Measurements from ENCODE around the gene GAD1. TPM values are rescaled to one million over a fixed set of nuclear protein-coding genes. Genes with fewer than 3 reads are reported as not detected.

GAD1 gene
- total RNA-seq = not detected
- polyA plus RNA-seq = not detected

- Mint-ChIP-seq H3K4me3 (peak within 1 kb of the TSS; percentile 72 to 94 (median 84)), H3K36me3 (no peaks in the 10 kb centered on the region), H3K27ac (peak within 1 kb of the TSS in 1 of 3 donors; percentile 7), H3K9me3 (peaks cover 0 to 4% (median 0%) of the 10 kb centered on the region in 7 donors), H3K4me1 (peaks cover 12 to 74% (median 17%) of the 10 kb centered on the region in 4 donors), H3K27me3 (peaks cover 93% of the 10 kb centered on the region)
- Histone ChIP-seq H3K27me3 (ENCODE audit: control insufficient read depth, insufficient read depth, low read length) (peaks cover 42% of the 10 kb centered on the region), H3K4me3 (ENCODE audit: low read depth, low read length) (peak within 1 kb of the TSS; percentile 41), H3K9me3 (ENCODE audit: control insufficient read depth in 2 of 2, low read length in 2 of 2) (no peaks in the 10 kb centered on the region), H3K27ac (ENCODE audit: insufficient read depth, low read length, poor library complexity, severe bottlenecking) (no peak within 1 kb of the TSS), H3K36me3 (ENCODE audit: control insufficient read depth, insufficient read depth, low read length) (no peaks in the 10 kb centered on the region), H3K4me1 (ENCODE audit: control insufficient read depth, insufficient read depth, low read length, poor library complexity, severe bottlenecking) (peaks cover 61% of the 10 kb centered on the region)
- DNase-seq (peak in 1 of 3 donors; percentile 58), ATAC-seq (ENCODE audit: low read depth in 2 of 2) (peak in 1 of 2 donors; percentile 9)
Observed at GRCh38 chr2:170816504-170817092, at the start of gene GAD1. TSS of gene GAD1 (plus strand) at chr2:170816887. CDS start at chr2:170818592, 1,705 bp downstream.

DNA sequence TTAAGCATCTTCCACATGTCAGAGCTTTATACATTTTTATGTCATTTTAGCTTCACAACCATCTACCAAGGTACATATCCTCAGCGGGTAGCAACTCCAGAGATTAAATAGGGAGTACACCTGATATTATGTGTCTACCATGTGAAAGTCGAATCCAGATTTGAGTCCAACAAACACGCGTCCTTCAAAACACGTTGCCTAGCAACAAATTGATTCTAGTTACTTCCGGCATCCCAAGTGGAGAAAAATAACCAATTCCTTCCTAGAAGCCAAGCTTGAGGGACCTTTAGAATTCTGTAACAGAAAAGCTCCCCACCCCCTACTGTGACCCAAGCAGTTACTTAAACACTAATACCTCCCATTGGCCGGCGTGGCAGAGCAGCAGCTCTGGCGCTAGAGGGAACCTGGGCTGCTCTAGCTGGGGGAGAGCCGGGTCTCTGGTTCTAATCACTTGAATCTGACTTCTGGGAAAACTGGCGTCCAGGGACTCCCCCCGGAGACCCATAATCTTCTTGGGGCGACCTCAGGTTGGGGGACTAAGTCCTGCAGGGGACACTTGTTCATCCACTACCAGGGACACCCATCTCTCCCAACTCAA is 46.6 kb upstream of the GAD1 start, which contains the start of gene ERICH2:
ERICH2 (plus strand) TSS at position 371 of the 598 bp plus-strand sequence. CDS start 304 bp downstream, outside the sequence.
- Mint-ChIP-seq H3K4me1 (peaks cover 0 to 16% (median 10%) of the 10 kb centered on the region in 4 donors), H3K9me3 (peaks cover 0 to 2% (median 0%) of the 10 kb centered on the region in 7 donors), H3K4me3 (peak within 1 kb of the TSS; percentile 79 to 92 (median 88)), H3K27ac (peak within 1 kb of the TSS in 1 of 3 donors; percentile 49), H3K36me3 (no peaks in the 10 kb centered on the region), H3K27me3 (peaks cover 61% of the 10 kb centered on the region)
- H3K36me3 ChIP-seq (ENCODE audit: control insufficient read depth, insufficient read depth, low read length) = no peaks in the 10 kb centered on the region
- H3K4me1 ChIP-seq (ENCODE audit: control insufficient read depth, insufficient read depth, low read length, poor library complexity, severe bottlenecking) = peaks cover 14% of the 10 kb centered on the region
- H3K4me3 ChIP-seq (ENCODE audit: low read depth, low read length) = peak within 1 kb of the TSS; percentile 60
- H3K27ac ChIP-seq (ENCODE audit: insufficient read depth, low read length, poor library complexity, severe bottlenecking) = no peak within 1 kb of the TSS
- H3K9me3 ChIP-seq (ENCODE audit: control insufficient read depth in 2 of 2, low read length in 2 of 2) = no peaks in the 10 kb centered on the region
- DNase-seq (peak in 2 of 3 donors; percentile 17 to 50), ATAC-seq (ENCODE audit: low read depth in 2 of 2) (peak; percentile 33 to 35)
- H3K27me3 ChIP-seq (ENCODE audit: control insufficient read depth, insufficient read depth, low read length) = peaks cover 23% of the 10 kb centered on the region

DNA sequence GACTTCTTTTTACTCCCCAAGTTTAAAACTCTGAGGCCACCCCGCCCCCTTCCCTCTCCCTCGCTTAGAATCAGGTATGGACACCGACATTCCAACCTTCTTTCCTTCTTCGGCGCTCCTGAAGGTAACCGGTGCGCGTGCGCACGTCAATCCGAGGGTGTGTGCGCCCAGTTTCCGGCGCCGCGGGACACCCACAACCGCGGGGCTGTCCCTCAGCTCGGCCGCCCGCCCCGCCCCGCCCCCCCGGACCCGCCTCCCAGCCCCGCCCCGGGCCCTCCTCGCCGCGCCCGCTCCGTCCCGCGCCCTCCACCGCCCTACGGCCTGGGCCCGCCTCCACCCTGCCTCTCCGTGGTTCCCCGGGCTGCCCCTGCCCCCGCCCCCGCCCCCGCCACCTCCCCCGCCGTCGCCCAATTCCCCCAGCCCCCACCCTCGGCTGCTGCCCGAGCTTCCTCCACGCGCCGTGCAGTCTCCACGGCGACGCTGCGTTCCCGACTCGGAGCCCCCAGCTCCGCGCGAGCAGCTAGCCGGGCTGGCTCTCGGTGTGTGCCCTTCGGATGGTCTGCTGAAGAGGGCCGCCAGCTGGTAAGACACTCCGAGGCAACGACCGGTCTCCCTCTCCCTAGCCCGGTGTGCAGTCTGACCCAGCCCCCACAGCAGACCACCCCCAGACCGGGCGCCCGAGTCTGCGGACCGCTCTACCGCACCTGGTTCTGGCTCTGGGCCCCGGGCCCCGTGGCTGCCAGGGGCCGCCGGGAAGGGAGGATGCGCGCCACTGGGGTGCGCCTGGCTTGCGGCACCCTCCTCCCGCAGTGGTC is 45.9 kb upstream of the GAD1 start:
- peaks cover 23% of the 10 kb centered on the region for H3K27me3 ChIP-seq (ENCODE audit: control insufficient read depth, insufficient read depth, low read length)
- no peaks in the 10 kb centered on the region for H3K36me3 ChIP-seq (ENCODE audit: control insufficient read depth, insufficient read depth, low read length)
- peak overlapping the region; percentile 60 for H3K4me3 ChIP-seq (ENCODE audit: low read depth, low read length)
- H3K27ac ChIP-seq (ENCODE audit: insufficient read depth, low read length, poor library complexity, severe bottlenecking) = no peak overlapping the region
- H3K4me1 Mint-ChIP-seq = peaks cover 0 to 16% (median 10%) of the 10 kb centered on the region in 4 donors
- no peak overlapping the region for H3K27ac Mint-ChIP-seq
- peaks cover 14% of the 10 kb centered on the region for H3K4me1 ChIP-seq (ENCODE audit: control insufficient read depth, insufficient read depth, low read length, poor library complexity, severe bottlenecking)
- H3K9me3 Mint-ChIP-seq = peaks cover 0 to 2% (median 0%) of the 10 kb centered on the region in 7 donors
- peaks cover 61% of the 10 kb centered on the region for H3K27me3 Mint-ChIP-seq
- H3K4me3 Mint-ChIP-seq = peak overlapping the region; percentile 79 to 92 (median 88)
- no peaks in the 10 kb centered on the region for H3K9me3 ChIP-seq (ENCODE audit: control insufficient read depth in 2 of 2, low read length in 2 of 2)
- ATAC-seq (ENCODE audit: low read depth in 2 of 2) = peak; percentile 71 to 73
- no peaks in the 10 kb centered on the region for H3K36me3 Mint-ChIP-seq
- DNase-seq = peak; percentile 49 to 75 (median 49)

- Histone ChIP-seq H3K4me1 (ENCODE audit: control insufficient read depth, insufficient read depth, low read length, poor library complexity, severe bottlenecking) (peaks cover 14% of the 10 kb centered on the region), H3K36me3 (ENCODE audit: control insufficient read depth, insufficient read depth, low read length) (no peaks in the 10 kb centered on the region), H3K4me3 (ENCODE audit: low read depth, low read length) (no peak overlapping the region), H3K27ac (ENCODE audit: insufficient read depth, low read length, poor library complexity, severe bottlenecking) (no peak overlapping the region), H3K9me3 (ENCODE audit: control insufficient read depth in 2 of 2, low read length in 2 of 2) (no peaks in the 10 kb centered on the region), H3K27me3 (ENCODE audit: control insufficient read depth, insufficient read depth, low read length) (peaks cover 23% of the 10 kb centered on the region)
- Mint-ChIP-seq H3K4me3 (peak overlapping the region; percentile 78 to 92 (median 88)), H3K4me1 (peaks cover 0 to 16% (median 10%) of the 10 kb centered on the region in 4 donors), H3K36me3 (no peaks in the 10 kb centered on the region), H3K27ac (no peak overlapping the region), H3K27me3 (peaks cover 59% of the 10 kb centered on the region), H3K9me3 (peaks cover 0 to 2% (median 0%) of the 10 kb centered on the region in 7 donors)
- ATAC-seq (ENCODE audit: low read depth in 2 of 2) (no peak), DNase-seq (no peak)
Observed at GRCh38 chr2:170771421-170771937, 45.2 kb upstream of the GAD1 start.

- Mint-ChIP-seq H3K36me3 (no peaks in the 10 kb centered on the region), H3K9me3 (peaks cover 0 to 2% (median 0%) of the 10 kb centered on the region in 7 donors), H3K4me3 (peak overlapping the region; percentile 48 to 92 (median 73)), H3K27me3 (peaks cover 57% of the 10 kb centered on the region), H3K4me1 (peaks cover 0 to 16% (median 10%) of the 10 kb centered on the region in 4 donors), H3K27ac (no peak overlapping the region)
- Histone ChIP-seq H3K27ac (ENCODE audit: insufficient read depth, low read length, poor library complexity, severe bottlenecking) (no peak overlapping the region), H3K4me3 (ENCODE audit: low read depth, low read length) (no peak overlapping the region), H3K9me3 (ENCODE audit: control insufficient read depth in 2 of 2, low read length in 2 of 2) (no peaks in the 10 kb centered on the region), H3K36me3 (ENCODE audit: control insufficient read depth, insufficient read depth, low read length) (no peaks in the 10 kb centered on the region), H3K4me1 (ENCODE audit: control insufficient read depth, insufficient read depth, low read length, poor library complexity, severe bottlenecking) (peaks cover 14% of the 10 kb centered on the region), H3K27me3 (ENCODE audit: control insufficient read depth, insufficient read depth, low read length) (peaks cover 23% of the 10 kb centered on the region)
- no peak for ATAC-seq (ENCODE audit: low read depth in 2 of 2)
- no peak for DNase-seq
Observed at GRCh38 chr2:170772295-170772694, 44.4 kb upstream of the GAD1 start.

GRCh38 chr2:170774074-170774473 is 42.6 kb upstream of the GAD1 start:
- H3K4me3 ChIP-seq (ENCODE audit: low read depth, low read length) = no peak overlapping the region
- H3K27ac ChIP-seq (ENCODE audit: insufficient read depth, low read length, poor library complexity, severe bottlenecking) = no peak overlapping the region
- no peaks in the 10 kb centered on the region for H3K9me3 ChIP-seq (ENCODE audit: control insufficient read depth in 2 of 2, low read length in 2 of 2)
- H3K27me3 ChIP-seq (ENCODE audit: control insufficient read depth, insufficient read depth, low read length) = peaks cover 25% of the 10 kb centered on the region
- no peak for ATAC-seq (ENCODE audit: low read depth in 2 of 2)
- no peak overlapping the region for H3K4me3 Mint-ChIP-seq
- peaks cover 0 to 2% (median 0%) of the 10 kb centered on the region in 7 donors for H3K9me3 Mint-ChIP-seq
- no peak for DNase-seq
- H3K36me3 ChIP-seq (ENCODE audit: control insufficient read depth, insufficient read depth, low read length) = no peaks in the 10 kb centered on the region
- no peaks in the 10 kb centered on the region for H3K36me3 Mint-ChIP-seq
- H3K4me1 Mint-ChIP-seq = peaks cover 0 to 16% (median 10%) of the 10 kb centered on the region in 4 donors
- H3K27ac Mint-ChIP-seq = no peak overlapping the region
- peaks cover 52% of the 10 kb centered on the region for H3K27me3 Mint-ChIP-seq
- peaks cover 14% of the 10 kb centered on the region for H3K4me1 ChIP-seq (ENCODE audit: control insufficient read depth, insufficient read depth, low read length, poor library complexity, severe bottlenecking)

GRCh38 chr2:170778900-170779299 is 37.8 kb upstream of the GAD1 start:
- Histone ChIP-seq H3K4me1 (ENCODE audit: control insufficient read depth, insufficient read depth, low read length, poor library complexity, severe bottlenecking) (no peaks in the 10 kb centered on the region), H3K27me3 (ENCODE audit: control insufficient read depth, insufficient read depth, low read length) (peaks cover 10% of the 10 kb centered on the region), H3K4me3 (ENCODE audit: low read depth, low read length) (no peak overlapping the region), H3K9me3 (ENCODE audit: control insufficient read depth in 2 of 2, low read length in 2 of 2) (no peaks in the 10 kb centered on the region), H3K36me3 (ENCODE audit: control insufficient read depth, insufficient read depth, low read length) (no peaks in the 10 kb centered on the region), H3K27ac (ENCODE audit: insufficient read depth, low read length, poor library complexity, severe bottlenecking) (no peak overlapping the region)
- ATAC-seq (ENCODE audit: low read depth in 2 of 2) (no peak), DNase-seq (no peak)
- H3K27ac Mint-ChIP-seq = no peak overlapping the region
- H3K27me3 Mint-ChIP-seq = peaks cover 50% of the 10 kb centered on the region
- H3K9me3 Mint-ChIP-seq = peaks cover 0 to 2% (median 0%) of the 10 kb centered on the region in 7 donors
- no peak overlapping the region for H3K4me3 Mint-ChIP-seq
- no peaks in the 10 kb centered on the region for H3K4me1 Mint-ChIP-seq
- H3K36me3 Mint-ChIP-seq = no peaks in the 10 kb centered on the region
